ENCODE results near the gene IZUMO4.

Gene IZUMO4

GRCh38 chr19:2144190-2144589, 47.5 kb downstream of the IZUMO4 start:
- Histone ChIP-seq H3K36me3 (ENCODE audit: control insufficient read depth, insufficient read depth, low read length) (peaks cover 24% of the 10 kb centered on the region), H3K27ac (ENCODE audit: low read depth, low read length) (no peak overlapping the region), H3K27me3 (ENCODE audit: control insufficient read depth, insufficient read depth, low read length) (no peaks in the 10 kb centered on the region), H3K4me3 (ENCODE audit: low read depth, low read length) (no peak overlapping the region), H3K9me3 (ENCODE audit: control insufficient read depth, insufficient read depth, low read length) (no peaks in the 10 kb centered on the region), H3K9ac (ENCODE audit: low read depth, low read length) (no peak overlapping the region), H3K4me1 (ENCODE audit: control insufficient read depth, insufficient read depth, low read length) (no peaks in the 10 kb centered on the region)

- Histone ChIP-seq H3K27ac (ENCODE audit: low read depth, low read length) (no peak overlapping the region), H3K9ac (ENCODE audit: low read depth, low read length) (no peak overlapping the region), H3K27me3 (ENCODE audit: control insufficient read depth, insufficient read depth, low read length) (no peaks in the 10 kb centered on the region), H3K9me3 (ENCODE audit: control insufficient read depth, insufficient read depth, low read length) (no peaks in the 10 kb centered on the region), H3K36me3 (ENCODE audit: control insufficient read depth, insufficient read depth, low read length) (peaks cover 20% of the 10 kb centered on the region), H3K4me1 (ENCODE audit: control insufficient read depth, insufficient read depth, low read length) (peaks cover 12% of the 10 kb centered on the region), H3K4me3 (ENCODE audit: low read depth, low read length) (no peak overlapping the region)
Measured at GRCh38 chr19:2145831-2146241, 49.1 kb downstream of the IZUMO4 start.

GRCh38 chr19:2148482-2149135, 51.9 kb downstream of the IZUMO4 start:
- Histone ChIP-seq H3K36me3 (ENCODE audit: control insufficient read depth, insufficient read depth, low read length) (peaks cover 20% of the 10 kb centered on the region), H3K9ac (ENCODE audit: low read depth, low read length) (no peak overlapping the region), H3K4me3 (ENCODE audit: low read depth, low read length) (no peak overlapping the region), H3K27me3 (ENCODE audit: control insufficient read depth, insufficient read depth, low read length) (no peaks in the 10 kb centered on the region), H3K27ac (ENCODE audit: low read depth, low read length) (no peak overlapping the region), H3K9me3 (ENCODE audit: control insufficient read depth, insufficient read depth, low read length) (no peaks in the 10 kb centered on the region), H3K4me1 (ENCODE audit: control insufficient read depth, insufficient read depth, low read length) (peaks cover 12% of the 10 kb centered on the region)
